NCI-H2227 (cell line): ENCODE data around the gene STIMATE.

ENCODE experiments used
- DNase-seq: peaks from one replicate; lab custom pipeline; 2025; ENCODE audit not compliant: unreplicated experiment; lab: John Stamatoyannopoulos, UW

Gene STIMATE

GRCh38 chr3:52793702-52794611 lies 103.4 kb downstream of the STIMATE start:
- DNase-seq: no peak

GRCh38 chr3:52792961-52793695 lies 104.2 kb downstream of the STIMATE start:
- DNase-seq: no peak

GRCh38 chr3:52792413-52792812 lies 104.9 kb downstream of the STIMATE start:
- DNase-seq: no peak

GRCh38 chr3:52791928-52792327 lies 105.4 kb downstream of the STIMATE start:
- no peak for DNase-seq

GRCh38 chr3:52791366-52791765 lies 106.0 kb downstream of the STIMATE start:
- DNase-seq: no peak

- no peak for DNase-seq
Observed at GRCh38 chr3:52790741-52791140, 106.6 kb downstream of the STIMATE start.

GRCh38 chr3:52790337-52790736 lies 107.0 kb downstream of the STIMATE start:
- DNase-seq: no peak

- no peak for DNase-seq
Observed at GRCh38 chr3:52789746-52790040, 107.7 kb downstream of the STIMATE start.

- no peak for DNase-seq
Observed at GRCh38 chr3:52788890-52789745, 108.2 kb downstream of the STIMATE start.

GRCh38 chr3:52787672-52788625 lies 109.4 kb downstream of the STIMATE start:
- DNase-seq: no peak

GRCh38 chr3:52787246-52787645 lies 110.1 kb downstream of the STIMATE start:
- DNase-seq: no peak
